Tibial artery (tissue), 4 donors: Measurements from ENCODE around the gene SERAC1.

Experiments
- DNase-seq, 2 donors: peaks; one replicate each; pipeline ENCODE4 v3.0.0-alpha.2; 2019
- H3K27ac ChIP-seq, 2 donors: fragments of 200-600 bp; sonication (generic) in 1 of 2; 1 replicate in 1 of 2; 2 replicates in 1 of 2; pipeline ENCODE4 v1.5.1; 2018 to 2019; ENCODE audit warnings: mild to moderate bottlenecking in 1 of 2
- H3K27me3 ChIP-seq, 2 donors: fragments of 200-600 bp; sonication (generic) in 1 of 2; one replicate each; pipeline versions ENCODE4 v1.5.1 to v1.6.0; 2016 to 2019
- H3K36me3 ChIP-seq, 3 donors: fragments of 200-600 bp; sonication (generic) in 2 of 3; one replicate each; pipeline ENCODE4 v1.5.1; 2016 to 2019; ENCODE audit warnings: mild to moderate bottlenecking in 2 of 3
- H3K4me1 ChIP-seq, 4 donors: fragments of 200-600 bp; sonication (generic) in 2 of 4; 1 replicate in 3 of 4; 2 replicates in 1 of 4; pipeline ENCODE4 v1.5.1; 2016 to 2019
- H3K4me3 ChIP-seq, 2 donors: fragments of 200-600 bp; sonication (generic) in 1 of 2; 1 replicate in 1 of 2; 2 replicates in 1 of 2; pipeline ENCODE4 v1.5.1; 2018 to 2019; ENCODE audit warnings: mild to moderate bottlenecking in 2 of 2
- H3K9me3 ChIP-seq, 3 donors: fragments of 200-600 bp; sonication (generic) in 1 of 3; one replicate each; pipeline ENCODE4 v1.5.1; 2016 to 2019
- intact Hi-C: fragments of 100-400 bp; cut with DNase I; formaldehyde crosslinking; loops from one replicate; pipeline ENCODE4 v1.15.0; 2023; ENCODE audit warnings: low total_unique reads
- TF ChIP-seq, protein P1 (sequence below), 2 experiments: fragments of 200-600 bp in 1 of 2; fragments of 450-650 bp in 1 of 2; IDR thresholded peaks; one replicate each; pipeline ENCODE4 v1.5.1; 2017 to 2019; ENCODE audit warnings: antibody characterized with exemption in 2 of 2, mild to moderate bottlenecking in 1 of 2, moderate library complexity in 1 of 2

Gene SERAC1

DNA sequence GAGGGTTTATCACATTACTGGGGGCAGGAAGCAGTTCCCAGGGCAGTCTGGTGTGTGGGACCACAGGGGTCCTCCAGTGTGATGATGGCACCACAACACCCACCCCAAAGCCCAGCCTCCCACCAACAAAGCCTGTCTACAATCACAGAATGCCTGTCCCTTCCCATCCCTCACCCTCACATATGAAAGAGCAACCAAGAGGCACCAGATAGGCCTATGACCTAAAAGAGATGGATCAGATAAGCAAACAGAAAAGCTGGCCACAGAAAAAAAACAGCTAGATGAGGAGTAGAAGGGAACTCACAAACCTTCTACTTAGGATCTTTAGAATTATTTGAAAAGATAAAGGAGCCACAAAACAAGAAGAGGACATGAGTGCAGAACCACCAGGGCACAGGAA is 54.3 kb downstream of the SERAC1 start:
- Histone ChIP-seq H3K4me3 (no peak overlapping the region), H3K27me3 (no peaks in the 10 kb centered on the region), H3K4me1 (no peaks in the 10 kb centered on the region), H3K9me3 (no peaks in the 10 kb centered on the region), H3K36me3 (peaks cover 26 to 84% (median 77%) of the 10 kb centered on the region in 3 donors), H3K27ac (no peak overlapping the region)
- TF ChIP-seq, protein P1, sequence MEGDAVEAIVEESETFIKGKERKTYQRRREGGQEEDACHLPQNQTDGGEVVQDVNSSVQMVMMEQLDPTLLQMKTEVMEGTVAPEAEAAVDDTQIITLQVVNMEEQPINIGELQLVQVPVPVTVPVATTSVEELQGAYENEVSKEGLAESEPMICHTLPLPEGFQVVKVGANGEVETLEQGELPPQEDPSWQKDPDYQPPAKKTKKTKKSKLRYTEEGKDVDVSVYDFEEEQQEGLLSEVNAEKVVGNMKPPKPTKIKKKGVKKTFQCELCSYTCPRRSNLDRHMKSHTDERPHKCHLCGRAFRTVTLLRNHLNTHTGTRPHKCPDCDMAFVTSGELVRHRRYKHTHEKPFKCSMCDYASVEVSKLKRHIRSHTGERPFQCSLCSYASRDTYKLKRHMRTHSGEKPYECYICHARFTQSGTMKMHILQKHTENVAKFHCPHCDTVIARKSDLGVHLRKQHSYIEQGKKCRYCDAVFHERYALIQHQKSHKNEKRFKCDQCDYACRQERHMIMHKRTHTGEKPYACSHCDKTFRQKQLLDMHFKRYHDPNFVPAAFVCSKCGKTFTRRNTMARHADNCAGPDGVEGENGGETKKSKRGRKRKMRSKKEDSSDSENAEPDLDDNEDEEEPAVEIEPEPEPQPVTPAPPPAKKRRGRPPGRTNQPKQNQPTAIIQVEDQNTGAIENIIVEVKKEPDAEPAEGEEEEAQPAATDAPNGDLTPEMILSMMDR (IDR thresholded peaks at IDR 0.05), result no peak
- intact Hi-C loops, result no loop called here
- no peak for DNase-seq

DNA sequence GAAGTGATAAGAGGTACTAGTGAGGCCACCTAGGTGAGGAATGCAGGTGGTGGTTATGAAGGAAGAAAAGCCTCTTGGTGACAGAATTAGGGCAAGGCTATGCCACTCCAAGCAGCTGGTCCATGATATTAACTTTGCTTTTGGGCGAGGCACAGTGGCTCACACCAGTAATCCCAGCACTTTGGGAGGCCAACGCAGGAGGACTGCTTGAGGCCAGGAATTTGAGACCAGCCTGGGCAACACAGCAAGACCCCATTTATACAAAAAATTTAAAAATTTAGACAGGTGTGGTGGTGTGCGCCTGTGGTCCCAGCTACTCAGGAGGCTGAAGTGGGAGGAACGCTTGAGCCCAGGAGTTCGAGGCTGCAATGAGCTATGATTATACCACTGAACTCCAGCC is 56.1 kb downstream of the SERAC1 start:
- intact Hi-C loops, result no loop called here
- no peak for DNase-seq
- no peaks in the 10 kb centered on the region for H3K4me1 ChIP-seq
- no peak overlapping the region for H3K27ac ChIP-seq
- no peaks in the 10 kb centered on the region for H3K9me3 ChIP-seq
- TF ChIP-seq, protein P1 (IDR thresholded peaks at IDR 0.05), result no peak
- H3K27me3 ChIP-seq, result no peaks in the 10 kb centered on the region
- no peak overlapping the region for H3K4me3 ChIP-seq
- H3K36me3 ChIP-seq, result peaks cover 20 to 77% (median 70%) of the 10 kb centered on the region in 3 donors

DNA sequence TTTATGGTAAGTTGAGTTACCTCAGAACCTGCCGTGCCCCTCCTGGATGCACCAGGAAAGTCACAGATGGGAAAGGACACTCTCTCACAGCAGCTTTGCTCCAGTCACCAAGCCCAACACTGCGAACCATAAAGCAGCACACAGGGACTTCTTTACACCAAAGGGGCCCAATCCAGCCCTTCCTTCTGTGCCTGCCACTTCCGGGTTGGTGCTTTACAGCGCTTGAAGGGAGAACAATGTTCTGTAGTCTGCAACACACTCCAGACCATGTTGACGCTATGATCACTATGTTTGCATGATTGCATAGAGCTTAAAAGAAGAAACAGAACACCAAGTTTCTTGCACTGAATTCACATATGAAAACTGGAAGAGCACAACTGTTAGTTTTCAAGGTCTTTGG is 57.1 kb downstream of the SERAC1 start:
- TF ChIP-seq, protein P1 (IDR thresholded peaks at IDR 0.05), result no peak
- peaks cover 18 to 67% (median 60%) of the 10 kb centered on the region in 3 donors for H3K36me3 ChIP-seq
- intact Hi-C loops, result no loop called here
- no peak overlapping the region for H3K4me3 ChIP-seq
- no peaks in the 10 kb centered on the region for H3K27me3 ChIP-seq
- H3K9me3 ChIP-seq, result no peaks in the 10 kb centered on the region
- H3K4me1 ChIP-seq, result no peaks in the 10 kb centered on the region
- H3K27ac ChIP-seq, result no peak overlapping the region
- DNase-seq, result no peak

DNA sequence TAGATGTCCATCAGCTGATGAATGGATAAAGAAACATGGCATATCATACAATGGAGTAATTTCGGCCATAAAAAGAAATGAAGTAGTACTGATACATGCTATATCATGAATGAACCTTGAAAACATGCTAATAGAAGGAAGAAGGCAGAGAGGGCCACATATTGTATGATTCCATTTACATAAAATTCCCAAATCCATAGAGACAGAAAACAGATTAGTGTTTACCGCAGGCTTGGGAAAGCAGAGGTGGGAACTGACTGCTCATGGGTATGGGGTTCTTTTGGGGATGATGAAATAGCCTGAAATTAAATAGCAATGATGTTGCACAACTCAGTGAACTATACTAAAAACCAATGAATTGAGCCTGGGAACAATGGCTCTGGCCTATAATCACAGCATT is 58.3 kb downstream of the SERAC1 start:
- peaks cover 12 to 54% (median 48%) of the 10 kb centered on the region in 3 donors for H3K36me3 ChIP-seq
- no peak overlapping the region for H3K4me3 ChIP-seq
- no peaks in the 10 kb centered on the region for H3K27me3 ChIP-seq
- intact Hi-C loops, result no loop called here
- DNase-seq, result no peak
- no peaks in the 10 kb centered on the region for H3K4me1 ChIP-seq
- no peak overlapping the region for H3K27ac ChIP-seq
- no peaks in the 10 kb centered on the region for H3K9me3 ChIP-seq
- TF ChIP-seq, protein P1 (IDR thresholded peaks at IDR 0.05), result no peak

DNA sequence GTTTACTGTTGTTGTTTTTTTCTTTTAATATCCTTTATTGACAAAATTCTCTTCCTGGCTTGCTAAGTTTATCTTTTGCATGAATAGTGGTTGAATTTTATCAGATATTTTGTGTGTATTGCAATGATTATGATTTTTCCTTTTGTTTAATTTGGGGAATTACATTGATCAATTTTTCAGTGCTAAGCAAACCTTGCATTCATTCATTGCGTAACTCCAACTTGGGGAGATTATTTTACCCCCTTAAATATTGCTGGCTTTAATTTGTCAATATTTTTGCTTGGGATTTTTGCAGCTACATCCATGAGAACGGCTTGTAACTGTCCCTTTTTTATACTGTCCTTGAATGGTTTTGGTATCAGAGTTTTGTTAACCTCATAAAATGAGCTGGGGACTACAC is 63.4 kb downstream of the SERAC1 start:
- no peak overlapping the region for H3K27ac ChIP-seq
- no peak overlapping the region for H3K4me3 ChIP-seq
- intact Hi-C loops, result no loop called here
- no peaks in the 10 kb centered on the region for H3K27me3 ChIP-seq
- peaks cover 3 to 10% (median 8%) of the 10 kb centered on the region in 3 donors for H3K36me3 ChIP-seq
- H3K9me3 ChIP-seq, result no peaks in the 10 kb centered on the region
- no peak for DNase-seq
- no peaks in the 10 kb centered on the region for H3K4me1 ChIP-seq
- TF ChIP-seq, protein P1 (IDR thresholded peaks at IDR 0.05), result no peak

DNA sequence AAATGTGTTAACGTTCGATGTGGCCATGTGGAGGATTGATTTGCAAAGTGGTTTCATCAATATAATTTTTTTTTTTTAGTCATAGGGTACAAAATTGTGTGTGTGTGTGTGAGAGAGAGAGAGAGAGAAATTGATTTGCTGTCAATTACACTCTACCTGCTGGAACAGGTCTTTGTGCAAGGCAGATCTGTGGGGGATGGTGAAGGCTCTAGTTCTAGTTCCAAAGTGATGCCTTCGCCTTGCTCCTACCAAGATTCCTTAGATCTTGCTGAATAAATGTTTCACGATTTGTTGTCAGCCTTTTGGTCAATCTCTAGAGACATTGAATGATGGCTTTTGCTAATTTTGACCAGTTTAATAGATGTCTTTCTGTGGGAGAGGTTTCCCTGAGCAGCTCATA is 64.8 kb downstream of the SERAC1 start:
- TF ChIP-seq, protein P1 (IDR thresholded peaks at IDR 0.05), result no peak
- Histone ChIP-seq H3K36me3 (peaks cover 0 to 6% (median 0%) of the 10 kb centered on the region in 3 donors), H3K4me3 (no peak overlapping the region), H3K27me3 (no peaks in the 10 kb centered on the region), H3K27ac (no peak overlapping the region), H3K9me3 (no peaks in the 10 kb centered on the region), H3K4me1 (no peaks in the 10 kb centered on the region)
- intact Hi-C loops, result no loop called here
- no peak for DNase-seq
